PFSK-1 (cell line): ENCODE results near the gene SLC38A10.

Source experiments
- FOXP2 ChIP-seq: optimal IDR thresholded peaks from 2 replicates; pipeline ENCODE3; 2011; ENCODE audit warnings: borderline replicate concordance, control low read depth, inconsistent platforms; ENCODE audit not compliant: insufficient read depth; ENCODE audit errors: extremely low read length, extremely low read depth
- POLR2AphosphoS5 ChIP-seq: IDR thresholded peaks from 2 replicates; pipeline ENCODE4 v1.6.1; 2012; ENCODE audit warnings: low read depth, mild to moderate bottlenecking, control low read depth, low read length, moderate library complexity
- REST ChIP-seq, 2 experiments: IDR thresholded peaks; 2 replicates each; pipeline versions ENCODE4 v1.6.1 to v1.8.0; 2011 to 2012; ENCODE audit warnings: low read depth in 2 of 2, low read length in 2 of 2, control low read depth in 1 of 2, inconsistent platforms in 1 of 2, mild to moderate bottlenecking in 1 of 2, moderate library complexity in 1 of 2; ENCODE audit not compliant: insufficient read depth in 1 of 2
- SIN3A ChIP-seq: IDR thresholded peaks from 2 replicates; pipeline ENCODE4 v1.6.1; 2012; ENCODE audit warnings: mild to moderate bottlenecking, low read length, moderate library complexity, borderline replicate concordance; ENCODE audit not compliant: insufficient read depth
- TAF1 ChIP-seq: IDR thresholded peaks from 2 replicates; pipeline ENCODE4 v1.6.1; 2012; ENCODE audit warnings: low read length, control low read depth, borderline replicate concordance; ENCODE audit not compliant: insufficient read depth

- TF ChIP-seq POLR2AphosphoS5 = no peak
- no peak for TF ChIP-seq SIN3A
- TF ChIP-seq TAF1 = no peak
- no peak for TF ChIP-seq REST (IDR thresholded peaks at IDR 0.05; ENCODE audit: insufficient read depth in 1 of 2, low read depth in 2 of 2, low read length in 2 of 2)
- no peak for TF ChIP-seq FOXP2
Observed at GRCh38 chr17:81221842-81222619, 73.1 kb downstream of the SLC38A10 start.
